A673 (cell line): ENCODE measurements around the gene DCTN3.

Source experiments
- CTCF ChIP-seq: fragments of 300-800, 200-600 bp; sonication (generic); conservative IDR thresholded peaks from 2 replicates; pipeline ENCODE4 v1.5.1; 2017; ENCODE audit warnings: low read depth, mild to moderate bottlenecking, antibody characterized with exemption, low read length, moderate library complexity, mixed read lengths
- EZH2 ChIP-seq: fragments of 200-600 bp; sonication (generic); IDR thresholded peaks from 2 replicates; pipeline ENCODE4 v1.6.1; 2017; ENCODE audit warnings: borderline replicate concordance, low read depth, mild to moderate bottlenecking, mixed read lengths, antibody characterized with exemption, low read length; ENCODE audit not compliant: poor library complexity, severe bottlenecking

GRCh38 chr9:34624475-34625185 lies 4.3 kb upstream of the DCTN3 start:
- peak; percentile 46 for TF ChIP-seq EZH2
- TF ChIP-seq CTCF, result no peak
